Type B pancreatic cell (in vitro differentiated cells): ENCODE measurements around the gene ANKRD6. TPM values are rescaled to one million over a fixed set of nuclear protein-coding genes. Genes with fewer than 3 reads are reported as not detected.
A peak's percentile ranks its signal among the peaks of the same experiment; 100 is the strongest.

Experiments used
- DNase-seq: peaks from one replicate; pipeline ENCODE4 v3.0.0; 2021; ENCODE audit warnings: mixed read lengths; ENCODE audit not compliant: unreplicated experiment; ENCODE audit errors: extremely low spot score
- H3K27ac Mint-ChIP-seq: 2 replicates; pipeline ENCODE4 v1.8.0; 2021; ENCODE audit warnings: mild to moderate bottlenecking, mixed read lengths
- H3K27me3 Mint-ChIP-seq: 2 replicates; pipeline ENCODE4 v1.8.0; 2021; ENCODE audit warnings: mixed read lengths
- H3K36me3 Mint-ChIP-seq: 2 replicates; pipeline ENCODE4 v1.8.0; 2021; ENCODE audit warnings: mixed read lengths
- H3K4me1 Mint-ChIP-seq: one replicate; pipeline ENCODE4 v1.8.0; 2021; ENCODE audit warnings: mixed read lengths; ENCODE audit not compliant: unreplicated experiment
- H3K4me3 Mint-ChIP-seq: 2 replicates; pipeline ENCODE4 v1.8.0; 2021; ENCODE audit warnings: mild to moderate bottlenecking, mixed read lengths
- H3K9me3 Mint-ChIP-seq: 2 replicates; pipeline ENCODE4 v1.8.0; 2021; ENCODE audit warnings: mixed read lengths
- total RNA-seq: library from RNA; stranded (reverse); gene quantifications from 2 replicates; pipeline ENCODE4 v1.2.1, GENCODE V29; 2021; ENCODE audit warnings: low replicate concordance
- TF ChIP-seq, protein P1 (sequence below): fragments of 200-600 bp; sonication (generic); conservative IDR thresholded peaks from 2 replicates; pipeline ENCODE4 v1.5.0; 2021; ENCODE audit warnings: antibody characterized with exemption, mild to moderate bottlenecking

The ANKRD6 gene
- total RNA-seq, 1 donor from 2014 or later, result 34.0 TPM

DNA sequence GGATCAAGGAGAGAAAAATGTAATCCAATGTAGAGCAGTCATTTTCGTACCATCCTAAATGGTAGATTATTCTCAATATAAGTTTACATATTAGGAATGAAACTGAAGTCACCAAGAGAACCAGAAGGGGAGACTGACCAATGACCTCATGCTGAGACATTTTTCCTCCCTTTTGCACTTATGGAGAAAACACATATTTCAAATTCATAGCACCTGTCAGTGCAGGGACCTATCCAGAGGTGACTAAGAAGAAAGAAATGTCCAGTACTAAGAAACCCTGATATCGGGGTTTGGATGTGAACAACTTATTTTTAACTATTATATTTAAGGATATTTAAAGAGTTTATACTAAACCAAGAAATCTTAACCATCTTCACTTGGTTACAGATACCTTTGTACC, 222.2 kb downstream of the ANKRD6 start:
- H3K9me3 Mint-ChIP-seq, result no peaks in the 10 kb centered on the region
- TF ChIP-seq, protein P1, sequence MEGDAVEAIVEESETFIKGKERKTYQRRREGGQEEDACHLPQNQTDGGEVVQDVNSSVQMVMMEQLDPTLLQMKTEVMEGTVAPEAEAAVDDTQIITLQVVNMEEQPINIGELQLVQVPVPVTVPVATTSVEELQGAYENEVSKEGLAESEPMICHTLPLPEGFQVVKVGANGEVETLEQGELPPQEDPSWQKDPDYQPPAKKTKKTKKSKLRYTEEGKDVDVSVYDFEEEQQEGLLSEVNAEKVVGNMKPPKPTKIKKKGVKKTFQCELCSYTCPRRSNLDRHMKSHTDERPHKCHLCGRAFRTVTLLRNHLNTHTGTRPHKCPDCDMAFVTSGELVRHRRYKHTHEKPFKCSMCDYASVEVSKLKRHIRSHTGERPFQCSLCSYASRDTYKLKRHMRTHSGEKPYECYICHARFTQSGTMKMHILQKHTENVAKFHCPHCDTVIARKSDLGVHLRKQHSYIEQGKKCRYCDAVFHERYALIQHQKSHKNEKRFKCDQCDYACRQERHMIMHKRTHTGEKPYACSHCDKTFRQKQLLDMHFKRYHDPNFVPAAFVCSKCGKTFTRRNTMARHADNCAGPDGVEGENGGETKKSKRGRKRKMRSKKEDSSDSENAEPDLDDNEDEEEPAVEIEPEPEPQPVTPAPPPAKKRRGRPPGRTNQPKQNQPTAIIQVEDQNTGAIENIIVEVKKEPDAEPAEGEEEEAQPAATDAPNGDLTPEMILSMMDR, result no peak
- no peak overlapping the region for H3K27ac Mint-ChIP-seq
- H3K4me1 Mint-ChIP-seq, result no peaks in the 10 kb centered on the region
- peaks cover 22% of the 10 kb centered on the region for H3K36me3 Mint-ChIP-seq
- no peaks in the 10 kb centered on the region for H3K27me3 Mint-ChIP-seq
- DNase-seq, result no peak
- H3K4me3 Mint-ChIP-seq, result no peak overlapping the region

- Mint-ChIP-seq H3K4me3 (no peak overlapping the region), H3K9me3 (no peaks in the 10 kb centered on the region), H3K27ac (peak overlapping the region; percentile 68), H3K36me3 (peaks cover 23% of the 10 kb centered on the region), H3K27me3 (no peaks in the 10 kb centered on the region), H3K4me1 (no peaks in the 10 kb centered on the region)
- no peak for DNase-seq
- TF ChIP-seq, protein P1, result no peak
Observed at GRCh38 chr6:89657445-89658158, 224.7 kb downstream of the ANKRD6 start.

- Mint-ChIP-seq H3K27me3 (no peaks in the 10 kb centered on the region), H3K9me3 (peaks cover 4% of the 10 kb centered on the region), H3K4me3 (no peak overlapping the region), H3K4me1 (no peaks in the 10 kb centered on the region), H3K27ac (no peak overlapping the region), H3K36me3 (peaks cover 32% of the 10 kb centered on the region)
- TF ChIP-seq, protein P1, result no peak
- DNase-seq, result no peak
Observed at GRCh38 chr6:89660981-89661380, 228.0 kb downstream of the ANKRD6 start.

DNA sequence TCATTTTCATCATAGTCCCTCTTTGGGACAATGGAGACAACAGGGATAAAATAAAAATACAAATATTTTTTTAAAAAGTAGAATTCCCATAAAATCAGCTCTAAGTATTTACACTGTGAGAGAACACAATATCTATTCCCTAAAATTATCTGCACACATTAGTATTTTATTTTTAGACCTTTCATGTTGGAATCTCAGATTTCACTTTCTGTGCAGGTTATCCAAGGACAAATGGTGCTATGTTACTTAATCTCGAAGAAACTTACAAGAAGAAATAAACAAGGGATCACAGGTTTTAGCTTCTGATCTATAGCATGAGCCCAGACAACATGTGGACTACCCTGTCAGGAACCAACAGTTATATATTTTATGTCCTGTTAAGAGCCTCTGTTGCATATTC, 228.6 kb downstream of the ANKRD6 start:
- Mint-ChIP-seq H3K27me3 (no peaks in the 10 kb centered on the region), H3K4me1 (no peaks in the 10 kb centered on the region), H3K27ac (no peak overlapping the region), H3K9me3 (peaks cover 4% of the 10 kb centered on the region), H3K4me3 (no peak overlapping the region), H3K36me3 (peaks cover 32% of the 10 kb centered on the region)
- no peak for DNase-seq
- TF ChIP-seq, protein P1, result no peak

DNA sequence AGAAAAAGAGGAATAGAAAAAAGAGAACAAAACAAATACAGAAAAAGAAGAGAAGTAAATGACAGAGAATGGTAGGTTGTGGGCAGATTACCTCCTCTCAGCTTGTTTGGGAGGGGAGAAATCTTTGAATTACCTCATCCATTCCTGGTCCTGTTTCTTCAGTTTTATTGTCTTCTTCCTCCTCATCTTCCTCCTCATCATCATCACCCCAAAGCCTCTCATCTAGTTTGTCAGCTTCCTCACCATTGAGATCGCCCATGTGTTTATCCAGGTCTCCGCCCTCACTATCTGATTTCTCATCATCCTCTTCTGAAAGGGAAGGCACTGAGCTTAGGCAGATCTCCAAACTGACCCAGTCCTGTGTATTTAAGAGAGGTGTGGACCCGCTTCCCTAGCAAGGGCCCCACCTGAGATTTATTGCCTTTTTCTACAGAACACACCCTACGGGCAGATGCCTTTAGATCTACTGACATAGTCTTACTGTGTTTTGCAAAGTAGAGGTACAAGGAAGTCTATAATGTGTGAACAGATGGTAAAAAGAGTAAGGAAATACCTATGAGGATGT, 229.8 kb downstream of the ANKRD6 start:
- Mint-ChIP-seq H3K9me3 (peaks cover 4% of the 10 kb centered on the region), H3K27ac (peak overlapping the region; percentile 57), H3K4me3 (no peak overlapping the region), H3K4me1 (no peaks in the 10 kb centered on the region), H3K36me3 (peaks cover 26% of the 10 kb centered on the region), H3K27me3 (no peaks in the 10 kb centered on the region)
- TF ChIP-seq, protein P1, result no peak
- no peak for DNase-seq
